ENCODE measurements around the gene TTYH3. TPM values are rescaled to one million over a fixed set of nuclear protein-coding genes. Genes with fewer than 3 reads are reported as not detected.

The TTYH3 gene
- total and polyA plus RNA-seq, 2 of the 13 experiments (the other 11 are each of a cell fraction or from before 2014, with no cell fraction given) = 26.3 to 50.0 TPM

GRCh38 chr7:2651336-2651735, 19.6 kb downstream of the TTYH3 start (continued):
- TF ChIP-seq, protein P1, sequence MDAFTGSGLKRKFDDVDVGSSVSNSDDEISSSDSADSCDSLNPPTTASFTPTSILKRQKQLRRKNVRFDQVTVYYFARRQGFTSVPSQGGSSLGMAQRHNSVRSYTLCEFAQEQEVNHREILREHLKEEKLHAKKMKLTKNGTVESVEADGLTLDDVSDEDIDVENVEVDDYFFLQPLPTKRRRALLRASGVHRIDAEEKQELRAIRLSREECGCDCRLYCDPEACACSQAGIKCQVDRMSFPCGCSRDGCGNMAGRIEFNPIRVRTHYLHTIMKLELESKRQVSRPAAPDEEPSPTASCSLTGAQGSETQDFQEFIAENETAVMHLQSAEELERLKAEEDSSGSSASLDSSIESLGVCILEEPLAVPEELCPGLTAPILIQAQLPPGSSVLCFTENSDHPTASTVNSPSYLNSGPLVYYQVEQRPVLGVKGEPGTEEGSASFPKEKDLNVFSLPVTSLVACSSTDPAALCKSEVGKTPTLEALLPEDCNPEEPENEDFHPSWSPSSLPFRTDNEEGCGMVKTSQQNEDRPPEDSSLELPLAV (CRISPR knock-in tag; conservative IDR thresholded peaks at IDR 0.05; ENCODE audit: low read depth) = no peak
- TF ChIP-seq MAFK (conservative IDR thresholded peaks at IDR 0.05 in 1 of 2, IDR thresholded peaks at IDR 0.05 in 1 of 2; ENCODE audit: low read length in 2 of 2) = no peak
- TF ChIP-seq BRCA1 (CRISPR knock-in tag; IDR thresholded peaks at IDR 0.05) = no peak
- TF ChIP-seq DPF2 (CRISPR knock-in tag; IDR thresholded peaks at IDR 0.05; ENCODE audit: borderline replicate concordance, low read depth) = no peak
- no peak for TF ChIP-seq SP2 (CRISPR knock-in tag; IDR thresholded peaks at IDR 0.05)
- no peak for TF ChIP-seq FOSL1 (CRISPR knock-in tag; IDR thresholded peaks at IDR 0.05; ENCODE audit: borderline replicate concordance)

DNA sequence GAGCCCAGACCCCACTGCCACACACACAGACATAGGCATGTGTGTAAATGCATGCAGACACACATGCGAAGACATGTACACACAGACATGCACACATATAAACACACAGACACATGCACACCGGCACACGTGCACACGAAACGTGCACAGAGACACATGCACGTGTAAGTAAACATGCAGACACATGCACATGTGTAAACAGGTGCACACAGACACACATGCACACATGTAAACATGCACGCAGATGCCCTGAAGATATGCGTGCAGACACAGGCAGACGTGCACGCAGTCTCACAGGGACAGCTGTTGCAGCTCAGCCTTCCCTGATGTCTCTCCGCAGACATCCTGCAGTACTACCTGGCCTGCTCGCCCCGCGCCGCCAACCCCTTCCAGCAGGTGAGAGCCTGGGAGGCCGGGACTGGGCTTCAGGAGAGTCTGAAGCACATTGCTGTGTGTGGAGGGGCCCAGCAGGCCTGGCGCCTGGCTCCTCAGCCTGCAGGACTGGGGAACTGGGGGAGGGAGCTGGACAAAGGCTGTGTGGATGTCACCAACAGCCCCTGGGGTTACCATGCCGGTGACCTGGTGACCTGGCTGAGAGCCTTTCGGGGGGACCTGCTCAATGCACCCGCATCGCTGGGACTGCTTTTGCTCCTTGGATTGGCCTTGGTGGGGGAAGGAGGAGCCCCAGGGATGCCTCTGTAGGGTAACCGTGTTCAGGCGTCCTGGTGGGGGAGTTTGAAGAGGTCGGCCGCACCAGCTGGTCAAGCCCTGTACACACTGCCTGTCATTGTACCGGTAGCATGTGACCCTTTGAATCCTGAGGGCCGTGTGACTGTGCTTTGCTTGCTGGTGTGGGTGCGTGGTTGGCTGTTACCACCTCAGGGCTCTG, 20.3 kb downstream of the TTYH3 start:
- no peaks in the 10 kb centered on the region for H3K9me3 ChIP-seq (ENCODE audit: low read length)
- no peaks in the 10 kb centered on the region; the same call in 1 of the 2 replicates for H3K4me1 ChIP-seq (ENCODE audit: insufficient read depth, low read length)
- ATAC-seq (no peak), FAIRE-seq (no peak), DNase-seq (ENCODE audit: low spot score) (no peak)
- no peak overlapping the region for H2AFZ ChIP-seq (ENCODE audit: low read length)
- H3K27ac ChIP-seq (ENCODE audit: extremely low read length, insufficient read depth, low read length) = no peak overlapping the region
- TF ChIP-seq, protein P2, sequence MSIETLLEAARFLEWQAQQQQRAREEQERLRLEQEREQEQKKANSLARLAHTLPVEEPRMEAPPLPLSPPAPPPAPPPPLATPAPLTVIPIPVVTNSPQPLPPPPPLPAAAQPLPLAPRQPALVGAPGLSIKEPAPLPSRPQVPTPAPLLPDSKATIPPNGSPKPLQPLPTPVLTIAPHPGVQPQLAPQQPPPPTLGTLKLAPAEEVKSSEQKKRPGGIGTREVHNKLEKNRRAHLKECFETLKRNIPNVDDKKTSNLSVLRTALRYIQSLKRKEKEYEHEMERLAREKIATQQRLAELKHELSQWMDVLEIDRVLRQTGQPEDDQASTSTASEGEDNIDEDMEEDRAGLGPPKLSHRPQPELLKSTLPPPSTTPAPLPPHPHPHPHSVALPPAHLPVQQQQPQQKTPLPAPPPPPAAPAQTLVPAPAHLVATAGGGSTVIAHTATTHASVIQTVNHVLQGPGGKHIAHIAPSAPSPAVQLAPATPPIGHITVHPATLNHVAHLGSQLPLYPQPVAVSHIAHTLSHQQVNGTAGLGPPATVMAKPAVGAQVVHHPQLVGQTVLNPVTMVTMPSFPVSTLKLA (IDR thresholded peaks at IDR 0.05) = peak; percentile 87
- TF ChIP-seq AGO2 (optimal IDR thresholded peaks at IDR 0.05; ENCODE audit: low read depth, low read length) = peak; percentile 85
- peak in 1 of 2 experiments; percentile 57; a peak in 2 of 4 replicates for TF ChIP-seq POLR2A (IDR thresholded peaks at IDR 0.05; ENCODE audit: insufficient read depth in 1 of 2, low read depth in 2 of 2, low read length in 2 of 2)
- TF ChIP-seq ZNF660 (CRISPR knock-in tag; IDR thresholded peaks at IDR 0.05; ENCODE audit: borderline replicate concordance, low read depth) = no peak
- TF ChIP-seq KDM5B (CRISPR knock-in tag; IDR thresholded peaks at IDR 0.05; ENCODE audit: borderline replicate concordance) = 0 out of 2 replicates have a peak, but pooled peaks have one; percentile 15
- no peak for TF ChIP-seq FOXA1 (IDR thresholded peaks at IDR 0.05)
- 0 out of 2 replicates have a peak, but pooled peaks have one; percentile 26 for TF ChIP-seq FOXA1 (CRISPR knock-in tag; IDR thresholded peaks at IDR 0.05)
- peak; percentile 46 for TF ChIP-seq HNRNPLL (IDR thresholded peaks at IDR 0.05; ENCODE audit: low read depth, low read length, poor library complexity, severe bottlenecking)
- TF ChIP-seq RBM22 (optimal IDR thresholded peaks at IDR 0.05; ENCODE audit: low read length) = peak; percentile 68
- 0 out of 2 replicates have a peak, but pooled peaks have one; percentile 21 for TF ChIP-seq ZNF768 (CRISPR knock-in tag; IDR thresholded peaks at IDR 0.05)
- TF ChIP-seq, protein P3, sequence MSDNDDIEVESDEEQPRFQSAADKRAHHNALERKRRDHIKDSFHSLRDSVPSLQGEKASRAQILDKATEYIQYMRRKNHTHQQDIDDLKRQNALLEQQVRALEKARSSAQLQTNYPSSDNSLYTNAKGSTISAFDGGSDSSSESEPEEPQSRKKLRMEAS (IDR thresholded peaks at IDR 0.05) = peak; percentile 17; the same call in 1 of the 2 replicates
- no peak for TF ChIP-seq ZNF772 (CRISPR knock-in tag; IDR thresholded peaks at IDR 0.05)
- no peak for TF ChIP-seq ZFAT (CRISPR knock-in tag; conservative IDR thresholded peaks at IDR 0.05)
- H4K20me1 ChIP-seq (ENCODE audit: insufficient read depth, low read length) = peaks cover 10% of the 10 kb centered on the region; the same call in 1 of the 2 replicates
- H3K4me3 ChIP-seq (replicated peaks in 1 of 3; ENCODE audit: insufficient read depth in 1 of 3, low read depth in 2 of 3, low read length in 3 of 3) = no peak overlapping the region
- H3K36me3 ChIP-seq (replicated peaks in 1 of 2; ENCODE audit: control insufficient read depth in 1 of 2, insufficient read depth in 2 of 2, low read length in 2 of 2) = peaks cover 27 to 38% of the 10 kb centered on the region in 2 experiments
- intact Hi-C loops (cut with micrococcal nuclease; ENCODE audit: unreplicated experiment) = loop anchor here (5.0 kb wide), 1 partner anchor 45 kb away; no protein-coding TSS in a partner anchor
- in situ Hi-C loops (cut with HindIII; ENCODE audit: extremely low pct_ligation_motif_present, low pct_unique_long_range_greater_than_20kb) = no loop called here
- H3K4me2 ChIP-seq (ENCODE audit: low read depth, low read length) = no peak overlapping the region
- no TSS peak for BruUV-seq (replicated peaks)
- 95% methylated on average over 21 of the region's 28 CpGs for WGBS (ENCODE audit: low lambda C conversion rate)
- CTCF ChIA-PET (ENCODE audit: low intra/inter-chr PET ratio, low total read pairs) = interaction anchor here (1.5 kb wide), 1 partner anchor 11 kb away, joined by 3 read pairs; no protein-coding TSS in a partner anchor
- no peaks in the 10 kb centered on the region for H3K79me2 ChIP-seq (ENCODE audit: insufficient read depth, low read length)
- H3K9ac ChIP-seq (ENCODE audit: insufficient read depth, low read depth, low read length) = no peak overlapping the region
- no peaks in the 10 kb centered on the region for H3K27me3 ChIP-seq (ENCODE audit: control insufficient read depth in 1 of 2, insufficient read depth in 2 of 2, low read length in 2 of 2)
- POLR2A ChIA-PET = interaction anchor here (0.7 kb wide), 1 partner anchor 31 kb away, joined by 3 read pairs; no protein-coding TSS in a partner anchor

Data from HepG2 (cell line).